Adipocyte (in vitro differentiated cells): Measurements from ENCODE around the gene LYPD3.
"Not testable (repeated sequence)": the region's sequence is repeated elsewhere in the genome, so short reads cannot be mapped to it uniquely, and the experiment has no call there.

Experiments used
- DNase-seq: peaks from one replicate; pipeline ENCODE4 v3.0.0-alpha.2; 2015; ENCODE audit warnings: low read depth
- H3K27me3 ChIP-seq: replicated peaks from 2 replicates; pipeline ENCODE4 v1.7.0; 2013; ENCODE audit warnings: mild to moderate bottlenecking, low read length, moderate library complexity; ENCODE audit not compliant: control insufficient read depth, insufficient read depth
- H3K36me3 ChIP-seq: 2 replicates; pipeline ENCODE4 v1.7.0; 2013; ENCODE audit warnings: low read length, mild to moderate bottlenecking, moderate library complexity; ENCODE audit not compliant: control insufficient read depth, insufficient read depth, severe bottlenecking
- H3K4me1 ChIP-seq: 2 replicates; pipeline ENCODE4 v1.7.0; 2013; ENCODE audit warnings: mild to moderate bottlenecking, low read length, moderate library complexity; ENCODE audit not compliant: control insufficient read depth, insufficient read depth
- H3K4me3 ChIP-seq: 2 replicates; pipeline ENCODE4 v1.7.0; 2013; ENCODE audit warnings: mild to moderate bottlenecking, low read length, moderate library complexity
- H3K9ac ChIP-seq: 2 replicates; pipeline ENCODE4 v1.7.0; 2013; ENCODE audit warnings: mild to moderate bottlenecking, low read length, moderate library complexity
- H3K9me3 ChIP-seq: 2 replicates; pipeline ENCODE4 v1.7.0; 2013; ENCODE audit warnings: mild to moderate bottlenecking, low read length, moderate library complexity; ENCODE audit not compliant: control insufficient read depth

LYPD3 gene

GRCh38 chr19:43441716-43442115 is 23.7 kb downstream of the LYPD3 start:
- H3K9ac ChIP-seq: no peak overlapping the region
- no peak overlapping the region for H3K4me3 ChIP-seq
- no peaks in the 10 kb centered on the region for H3K27me3 ChIP-seq
- peaks cover 4% of the 10 kb centered on the region for H3K9me3 ChIP-seq
- DNase-seq: peak; percentile 21
- peaks cover 9% of the 10 kb centered on the region for H3K4me1 ChIP-seq
- no peaks in the 10 kb centered on the region for H3K36me3 ChIP-seq

GRCh38 chr19:43439709-43440063 is 25.7 kb downstream of the LYPD3 start:
- no peaks in the 10 kb centered on the region for H3K36me3 ChIP-seq
- DNase-seq: no peak
- peaks cover 9% of the 10 kb centered on the region for H3K4me1 ChIP-seq

GRCh38 chr19:43439032-43439708 is 26.2 kb downstream of the LYPD3 start:
- Histone ChIP-seq H3K27me3 (no peaks in the 10 kb centered on the region), H3K4me1 (peaks cover 9% of the 10 kb centered on the region), H3K9ac (no peak overlapping the region), H3K9me3 (peaks cover 4% of the 10 kb centered on the region), H3K4me3 (no peak overlapping the region), H3K36me3 (no peaks in the 10 kb centered on the region)
- DNase-seq: peak; percentile 41

More at GRCh38 chr19:43439709-43440063, 25.7 kb downstream of the LYPD3 start:
- Histone ChIP-seq H3K4me3 (no peak overlapping the region), H3K9me3 (peaks cover 4% of the 10 kb centered on the region), H3K9ac (no peak overlapping the region), H3K27me3 (no peaks in the 10 kb centered on the region)

- Histone ChIP-seq H3K9ac (no peak overlapping the region), H3K4me3 (no peak overlapping the region), H3K4me1 (peaks cover 9% of the 10 kb centered on the region), H3K27me3 (no peaks in the 10 kb centered on the region), H3K9me3 (peaks cover 4% of the 10 kb centered on the region), H3K36me3 (no peaks in the 10 kb centered on the region)
- peak; percentile 86 for DNase-seq
Observed at GRCh38 chr19:43438291-43439031, 26.9 kb downstream of the LYPD3 start.

- no peak overlapping the region for H3K4me3 ChIP-seq
- no peak overlapping the region for H3K9ac ChIP-seq
- no peaks in the 10 kb centered on the region for H3K36me3 ChIP-seq
- H3K9me3 ChIP-seq: peaks cover 4% of the 10 kb centered on the region
- H3K27me3 ChIP-seq: no peaks in the 10 kb centered on the region
- peaks cover 9% of the 10 kb centered on the region for H3K4me1 ChIP-seq
- DNase-seq: no peak
Observed at GRCh38 chr19:43437712-43438111, 27.7 kb downstream of the LYPD3 start.

GRCh38 chr19:43437284-43437683 is 28.1 kb downstream of the LYPD3 start:
- not testable (repeated sequence) for H3K9ac ChIP-seq, DNase-seq, H3K4me1 ChIP-seq, H3K27me3 ChIP-seq, H3K36me3 ChIP-seq, H3K4me3 ChIP-seq, H3K9me3 ChIP-seq

GRCh38 chr19:43435775-43436174 is 29.6 kb downstream of the LYPD3 start:
- Histone ChIP-seq H3K27me3 (no peaks in the 10 kb centered on the region), H3K36me3 (no peaks in the 10 kb centered on the region), H3K4me3 (no peak overlapping the region), H3K9me3 (peaks cover 4% of the 10 kb centered on the region), H3K9ac (no peak overlapping the region), H3K4me1 (peaks cover 9% of the 10 kb centered on the region)
- DNase-seq: no peak

- no peak for DNase-seq
- no peaks in the 10 kb centered on the region for H3K27me3 ChIP-seq
- no peaks in the 10 kb centered on the region for H3K36me3 ChIP-seq
Observed at GRCh38 chr19:43433689-43434088, 31.7 kb downstream of the LYPD3 start.

GRCh38 chr19:43433358-43433673 is 32.1 kb downstream of the LYPD3 start:
- Histone ChIP-seq H3K27me3 (no peaks in the 10 kb centered on the region), H3K36me3 (no peaks in the 10 kb centered on the region), H3K4me3 (no peak overlapping the region), H3K4me1 (peaks cover 1% of the 10 kb centered on the region), H3K9me3 (no peaks in the 10 kb centered on the region), H3K9ac (no peak overlapping the region)
- DNase-seq: no peak

More at GRCh38 chr19:43433689-43434088, 31.7 kb downstream of the LYPD3 start:
- Histone ChIP-seq H3K9ac (no peak overlapping the region), H3K4me3 (no peak overlapping the region), H3K9me3 (no peaks in the 10 kb centered on the region), H3K4me1 (peaks cover 5% of the 10 kb centered on the region)

- Histone ChIP-seq H3K27me3 (no peaks in the 10 kb centered on the region), H3K4me3 (no peak overlapping the region), H3K9me3 (no peaks in the 10 kb centered on the region), H3K9ac (no peak overlapping the region), H3K36me3 (no peaks in the 10 kb centered on the region), H3K4me1 (no peaks in the 10 kb centered on the region)
- no peak for DNase-seq
Observed at GRCh38 chr19:43430976-43431375, 34.4 kb downstream of the LYPD3 start.

GRCh38 chr19:43430142-43430710 is 35.2 kb downstream of the LYPD3 start:
- no peaks in the 10 kb centered on the region for H3K9me3 ChIP-seq
- H3K27me3 ChIP-seq: no peaks in the 10 kb centered on the region
- no peak for DNase-seq
- H3K9ac ChIP-seq: no peak overlapping the region
- H3K4me3 ChIP-seq: no peak overlapping the region
- H3K4me1 ChIP-seq: peaks cover 6% of the 10 kb centered on the region
- H3K36me3 ChIP-seq: no peaks in the 10 kb centered on the region
